GM10266 (cell line): ENCODE data around the gene CFAP100.

Experiments used
- DNase-seq: peaks from one replicate; pipeline ENCODE4 v3.0.0; 2012; ENCODE audit errors: extremely low spot score
- TF ChIP-seq, protein P1 (sequence below): IDR thresholded peaks from 2 replicates; pipeline ENCODE4 v1.5.1; 2012; ENCODE audit warnings: mild to moderate bottlenecking, low read depth; ENCODE audit not compliant: control insufficient read depth, insufficient read depth; ENCODE audit errors: missing control alignments

The CFAP100 gene

DNA sequence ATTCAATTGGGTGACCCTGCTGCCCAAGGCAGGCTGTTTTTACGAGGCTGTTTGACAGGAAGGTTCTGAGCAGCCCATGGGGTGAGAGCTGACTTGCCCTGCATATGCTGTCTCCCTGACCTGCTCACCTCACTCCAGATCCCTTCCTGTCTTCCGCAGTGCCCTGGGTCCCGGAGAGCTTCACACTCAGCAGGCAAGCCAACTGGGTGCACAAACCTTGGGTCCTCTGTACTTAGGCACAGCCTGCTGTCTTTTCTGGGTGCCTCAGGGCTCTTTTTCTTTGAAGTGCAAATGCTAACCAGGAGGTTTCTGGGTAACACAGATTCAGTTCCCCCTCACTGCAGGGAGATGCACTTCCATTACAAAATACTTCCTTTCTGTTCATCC, 48.1 kb downstream of the CFAP100 start:
- TF ChIP-seq, protein P1, sequence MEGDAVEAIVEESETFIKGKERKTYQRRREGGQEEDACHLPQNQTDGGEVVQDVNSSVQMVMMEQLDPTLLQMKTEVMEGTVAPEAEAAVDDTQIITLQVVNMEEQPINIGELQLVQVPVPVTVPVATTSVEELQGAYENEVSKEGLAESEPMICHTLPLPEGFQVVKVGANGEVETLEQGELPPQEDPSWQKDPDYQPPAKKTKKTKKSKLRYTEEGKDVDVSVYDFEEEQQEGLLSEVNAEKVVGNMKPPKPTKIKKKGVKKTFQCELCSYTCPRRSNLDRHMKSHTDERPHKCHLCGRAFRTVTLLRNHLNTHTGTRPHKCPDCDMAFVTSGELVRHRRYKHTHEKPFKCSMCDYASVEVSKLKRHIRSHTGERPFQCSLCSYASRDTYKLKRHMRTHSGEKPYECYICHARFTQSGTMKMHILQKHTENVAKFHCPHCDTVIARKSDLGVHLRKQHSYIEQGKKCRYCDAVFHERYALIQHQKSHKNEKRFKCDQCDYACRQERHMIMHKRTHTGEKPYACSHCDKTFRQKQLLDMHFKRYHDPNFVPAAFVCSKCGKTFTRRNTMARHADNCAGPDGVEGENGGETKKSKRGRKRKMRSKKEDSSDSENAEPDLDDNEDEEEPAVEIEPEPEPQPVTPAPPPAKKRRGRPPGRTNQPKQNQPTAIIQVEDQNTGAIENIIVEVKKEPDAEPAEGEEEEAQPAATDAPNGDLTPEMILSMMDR, result no peak
- DNase-seq, result no peak

DNA sequence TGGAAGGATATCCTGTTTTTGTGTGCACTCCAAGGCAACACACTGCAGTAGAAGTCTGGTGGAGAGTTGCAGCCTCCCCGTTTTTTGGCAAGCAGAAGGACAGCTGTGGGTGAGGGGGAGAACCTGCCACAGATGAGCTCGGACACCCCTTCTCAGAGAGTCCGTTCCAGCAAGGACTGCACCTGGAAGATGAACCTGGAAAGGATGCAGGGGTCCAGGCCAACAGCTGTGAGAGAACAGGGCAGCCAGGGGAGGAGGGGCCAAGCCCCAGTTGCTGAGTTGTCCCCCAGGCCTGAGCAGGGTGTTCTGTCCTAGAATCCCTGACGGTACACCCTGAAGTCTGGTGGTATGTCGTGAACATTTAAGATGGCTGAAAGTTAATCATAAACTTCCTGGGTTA, 50.8 kb downstream of the CFAP100 start:
- DNase-seq, result no peak
- TF ChIP-seq, protein P1, result no peak

DNA sequence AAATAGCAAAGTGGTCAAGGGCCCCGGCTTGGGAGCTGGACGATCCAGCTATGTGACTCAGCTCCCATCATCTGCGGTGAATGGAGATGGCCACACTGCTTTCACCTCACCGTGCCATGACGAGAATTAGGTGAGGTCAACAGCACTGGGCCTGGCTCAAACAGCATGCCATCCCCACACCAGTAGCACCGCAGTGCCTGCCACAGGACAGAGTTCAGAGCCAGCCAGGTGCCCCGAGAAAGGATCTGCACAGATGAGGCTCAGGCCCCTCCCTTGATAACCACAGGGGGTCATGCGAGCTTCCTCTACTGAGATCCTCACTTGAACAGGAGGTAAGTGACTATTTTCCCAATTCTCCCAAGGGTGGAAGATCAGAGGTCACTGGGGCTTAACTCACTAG, 51.6 kb downstream of the CFAP100 start:
- no peak for DNase-seq
- TF ChIP-seq, protein P1, result no peak

DNA sequence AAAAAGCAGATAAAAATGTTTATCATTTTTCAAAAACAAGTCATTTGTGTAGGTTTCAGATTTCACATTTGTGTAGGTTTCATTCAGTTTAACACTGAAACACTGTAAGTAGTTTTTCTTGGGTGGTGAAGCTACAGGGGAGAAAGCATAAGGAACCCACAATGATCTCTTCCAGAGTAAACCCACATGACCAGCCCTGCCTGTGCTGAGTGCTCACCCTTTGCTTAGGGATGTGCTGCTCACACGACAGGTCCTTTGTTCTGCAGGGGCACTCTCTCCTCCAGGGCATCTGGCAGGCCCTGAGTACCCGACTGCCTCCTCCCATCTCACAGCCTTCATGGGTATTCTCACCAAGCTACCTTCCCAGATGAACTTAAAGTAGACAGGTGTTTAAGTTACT, 52.1 kb downstream of the CFAP100 start:
- TF ChIP-seq, protein P1, result no peak
- no peak for DNase-seq

DNA sequence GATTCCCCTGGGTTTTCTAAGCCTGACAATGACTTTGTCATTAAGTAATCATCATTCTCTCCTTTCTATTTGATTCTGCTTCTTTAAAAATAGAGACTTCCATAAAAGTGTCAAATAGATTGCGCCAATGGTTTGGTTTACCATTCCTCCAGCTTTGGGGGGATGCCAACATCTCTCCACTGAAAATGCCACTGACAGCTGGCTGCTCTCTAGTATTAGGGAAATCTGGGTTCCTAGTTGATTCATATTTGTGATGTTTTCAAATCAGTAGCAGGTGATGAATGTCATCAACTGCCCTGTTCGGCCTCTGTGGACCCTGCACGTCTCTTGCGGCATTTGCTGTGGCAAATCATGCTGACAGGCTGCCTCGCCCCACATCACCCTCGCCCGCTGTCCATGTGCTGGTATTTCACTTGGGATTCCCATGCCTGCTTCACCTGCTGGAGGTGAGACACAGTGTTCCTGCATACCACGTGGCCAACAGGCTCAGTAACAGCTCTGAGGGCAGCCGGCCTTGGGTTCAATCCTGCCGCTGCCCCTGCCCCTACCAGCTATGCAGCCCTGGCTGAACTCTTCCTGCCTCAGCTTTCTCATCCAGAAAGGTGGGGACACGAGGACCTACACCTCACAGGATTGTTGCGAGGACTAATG, 52.9 kb downstream of the CFAP100 start:
- TF ChIP-seq, protein P1, result no peak
- no peak for DNase-seq

DNA sequence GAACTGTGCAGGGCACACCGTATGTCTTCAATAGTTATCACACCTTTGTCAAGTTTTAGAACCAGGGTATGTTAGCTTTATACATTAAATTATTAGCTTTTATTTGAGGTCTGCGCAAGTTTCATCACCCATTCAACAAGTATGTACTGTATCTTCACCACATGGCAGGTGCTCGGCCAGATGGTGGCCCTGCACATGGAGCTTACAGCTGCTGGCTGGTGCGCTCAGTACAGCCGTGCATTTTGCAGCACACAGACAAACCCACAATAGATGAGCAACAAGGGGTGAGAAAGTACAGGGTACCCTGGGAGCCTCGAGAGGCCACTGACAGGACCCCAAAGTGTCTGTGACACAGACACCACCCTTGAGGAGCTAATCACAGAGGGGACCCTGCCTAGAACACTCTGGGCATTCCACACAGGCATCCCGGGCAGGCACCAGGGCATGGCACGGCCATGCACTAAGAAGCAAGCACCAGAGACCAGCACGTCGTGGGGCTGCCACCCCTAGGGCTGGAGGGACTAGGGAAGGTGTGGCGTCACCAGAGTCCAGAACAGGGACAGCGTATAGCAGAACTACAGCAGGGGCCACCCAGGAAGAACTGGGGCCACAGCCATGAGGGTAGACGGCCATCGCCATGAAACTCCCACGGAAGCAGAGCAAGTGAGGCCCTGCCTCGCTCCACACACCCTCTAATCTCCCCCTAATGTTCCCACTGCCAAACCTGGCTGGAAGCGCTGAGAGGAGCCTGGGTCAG, 53.6 kb downstream of the CFAP100 start:
- no peak for DNase-seq
- TF ChIP-seq, protein P1, result no peak

DNA sequence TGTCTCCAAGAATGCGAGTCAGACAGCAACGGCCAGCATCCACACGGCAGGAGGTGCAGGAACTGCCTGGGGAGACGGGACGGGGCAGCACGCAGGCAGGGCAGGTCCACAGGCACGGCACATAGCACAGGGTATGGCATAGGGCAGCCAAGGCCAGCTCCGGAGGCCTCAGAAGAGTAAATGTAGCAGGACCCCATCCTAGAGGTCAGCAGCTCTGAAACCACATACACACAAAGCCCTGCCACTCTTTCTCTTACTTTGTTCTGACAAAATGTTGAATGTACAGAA, 54.1 kb downstream of the CFAP100 start:
- TF ChIP-seq, protein P1, result no peak

More for the DNA sequence above, 54.1 kb downstream of the CFAP100 start:
- no peak for DNase-seq
